ENCODE measurements around the gene TGFB2.

DNA sequence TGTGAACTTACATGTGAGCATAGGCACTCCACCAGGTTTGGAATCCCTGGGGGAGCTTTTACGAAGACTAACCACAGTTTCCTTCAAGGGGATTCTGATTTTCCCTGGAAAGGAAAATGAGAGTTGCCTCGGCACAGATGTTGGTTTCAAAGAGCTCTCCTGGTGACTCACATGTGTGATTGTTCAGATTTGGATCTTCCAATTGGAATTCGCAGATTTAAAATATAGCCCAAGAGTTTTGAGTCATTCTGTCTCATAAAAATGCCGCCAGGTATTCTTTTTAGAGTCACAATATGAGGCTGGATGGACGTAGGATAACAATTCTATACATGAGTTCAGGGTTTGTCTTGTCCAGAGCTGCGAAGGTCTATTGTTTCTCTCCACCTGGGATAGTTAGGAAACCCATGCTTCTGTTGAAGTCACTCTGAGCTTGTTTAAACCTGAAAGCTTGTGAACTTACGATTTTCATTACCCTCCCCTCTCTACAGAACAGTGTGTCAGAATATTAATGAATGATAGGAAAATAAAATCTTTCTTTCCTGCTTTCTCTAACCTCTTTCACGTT, 64.9 kb downstream of the TGFB2 start:
- TF ChIP-seq POLR2A (IDR thresholded peaks at IDR 0.05), result no peak
- TF ChIP-seq, protein P1, sequence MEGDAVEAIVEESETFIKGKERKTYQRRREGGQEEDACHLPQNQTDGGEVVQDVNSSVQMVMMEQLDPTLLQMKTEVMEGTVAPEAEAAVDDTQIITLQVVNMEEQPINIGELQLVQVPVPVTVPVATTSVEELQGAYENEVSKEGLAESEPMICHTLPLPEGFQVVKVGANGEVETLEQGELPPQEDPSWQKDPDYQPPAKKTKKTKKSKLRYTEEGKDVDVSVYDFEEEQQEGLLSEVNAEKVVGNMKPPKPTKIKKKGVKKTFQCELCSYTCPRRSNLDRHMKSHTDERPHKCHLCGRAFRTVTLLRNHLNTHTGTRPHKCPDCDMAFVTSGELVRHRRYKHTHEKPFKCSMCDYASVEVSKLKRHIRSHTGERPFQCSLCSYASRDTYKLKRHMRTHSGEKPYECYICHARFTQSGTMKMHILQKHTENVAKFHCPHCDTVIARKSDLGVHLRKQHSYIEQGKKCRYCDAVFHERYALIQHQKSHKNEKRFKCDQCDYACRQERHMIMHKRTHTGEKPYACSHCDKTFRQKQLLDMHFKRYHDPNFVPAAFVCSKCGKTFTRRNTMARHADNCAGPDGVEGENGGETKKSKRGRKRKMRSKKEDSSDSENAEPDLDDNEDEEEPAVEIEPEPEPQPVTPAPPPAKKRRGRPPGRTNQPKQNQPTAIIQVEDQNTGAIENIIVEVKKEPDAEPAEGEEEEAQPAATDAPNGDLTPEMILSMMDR (IDR thresholded peaks at IDR 0.05), result no peak

Data from gastroesophageal sphincter (tissue), 3 donors.